ENCODE data around the gene NSMCE4A. TPM values are rescaled to one million over a fixed set of nuclear protein-coding genes. Genes with fewer than 3 reads are reported as not detected.
"Not testable (repeated sequence)": the region's sequence is repeated elsewhere in the genome, so short reads cannot be mapped to it uniquely, and the experiment has no call there.

The NSMCE4A gene, protein sequence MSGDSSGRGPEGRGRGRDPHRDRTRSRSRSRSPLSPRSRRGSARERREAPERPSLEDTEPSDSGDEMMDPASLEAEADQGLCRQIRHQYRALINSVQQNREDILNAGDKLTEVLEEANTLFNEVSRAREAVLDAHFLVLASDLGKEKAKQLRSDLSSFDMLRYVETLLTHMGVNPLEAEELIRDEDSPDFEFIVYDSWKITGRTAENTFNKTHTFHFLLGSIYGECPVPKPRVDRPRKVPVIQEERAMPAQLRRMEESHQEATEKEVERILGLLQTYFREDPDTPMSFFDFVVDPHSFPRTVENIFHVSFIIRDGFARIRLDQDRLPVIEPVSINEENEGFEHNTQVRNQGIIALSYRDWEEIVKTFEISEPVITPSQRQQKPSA
- total RNA-seq: 10 to 100 TPM; 37.0 to 37.4 TPM
- total RNA-seq: 52.5 to 95.3 reads per million in 2 donors

DNA sequence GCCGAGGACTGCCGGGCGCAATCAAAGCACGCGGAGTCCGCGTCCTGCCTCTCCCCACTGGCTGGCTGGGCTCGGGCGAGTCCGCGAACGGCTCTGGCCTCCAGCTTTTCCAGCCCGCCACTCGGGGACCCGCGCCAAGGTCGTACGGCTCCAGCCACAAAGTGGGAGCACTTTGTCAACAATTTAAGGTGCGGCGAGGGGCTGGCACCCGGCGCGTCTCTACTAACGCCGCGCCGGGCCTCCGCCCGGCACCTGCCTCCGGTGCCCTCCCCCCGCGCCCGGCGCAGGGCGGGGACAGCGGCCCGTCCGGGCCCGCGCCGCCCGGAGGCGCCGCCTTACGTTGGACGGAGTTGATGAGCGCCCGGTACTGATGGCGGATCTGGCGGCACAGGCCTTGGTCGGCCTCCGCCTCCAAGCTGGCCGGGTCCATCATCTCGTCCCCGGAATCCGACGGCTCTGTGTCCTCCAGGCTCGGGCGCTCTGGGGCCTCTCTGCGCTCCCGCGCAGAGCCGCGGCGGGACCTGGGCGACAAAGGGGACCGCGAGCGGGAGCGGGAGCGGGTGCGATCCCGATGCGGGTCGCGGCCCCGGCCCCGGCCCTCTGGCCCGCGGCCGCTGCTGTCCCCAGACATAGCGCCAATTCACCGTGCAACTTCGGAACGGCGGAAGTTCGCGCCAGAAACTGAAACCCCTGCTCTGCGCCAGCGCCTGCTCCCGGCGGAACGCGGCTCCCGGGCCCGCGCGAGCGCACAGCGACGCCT, at the start of gene NSMCE4A:
TSS of gene NSMCE4A (minus strand) at position 683 of the 760 bp plus-strand sequence. CDS start at position 631, 52 bp downstream.
- peak; percentile 87 for ATAC-seq
- H3K4me3 Mint-ChIP-seq: peak within 1 kb of the TSS; percentile 81
- H3K4me1 Mint-ChIP-seq: peaks cover 14% of the 10 kb centered on the region
- DNase-seq: peak; percentile 44 to 63 (median 50)
- H3K36me3 Mint-ChIP-seq (ENCODE audit: low read depth): no peaks in the 10 kb centered on the region
- no peaks in the 10 kb centered on the region for H3K27me3 Mint-ChIP-seq
- no peaks in the 10 kb centered on the region for H3K9me3 ChIP-seq (ENCODE audit: control insufficient read depth, low read length, poor library complexity, severe bottlenecking)
- H3K27ac Mint-ChIP-seq: peak within 1 kb of the TSS; percentile 14

DNA sequence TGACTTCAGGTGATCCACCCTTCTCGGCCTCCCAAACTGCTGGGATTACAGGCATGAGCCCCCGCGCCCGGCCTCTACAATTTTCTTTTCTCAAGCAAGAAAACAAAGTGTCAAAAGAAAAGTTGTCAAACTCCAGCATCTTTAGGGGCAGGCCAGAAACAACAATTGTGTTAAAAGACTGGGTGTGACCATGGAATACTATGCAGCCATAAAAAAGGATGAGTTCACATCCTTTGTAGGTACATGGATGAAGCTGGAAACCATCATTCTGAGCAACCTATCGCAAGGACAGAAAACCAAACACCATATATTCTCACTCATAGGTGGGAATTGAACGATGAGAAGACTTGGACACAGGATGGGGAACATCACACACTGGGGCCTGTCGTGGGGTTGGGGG, 48.2 kb upstream of the NSMCE4A start:
- not testable (repeated sequence) for H3K27ac Mint-ChIP-seq; H3K9me3 ChIP-seq (ENCODE audit: control insufficient read depth, low read length, poor library complexity, severe bottlenecking); DNase-seq; H3K36me3 Mint-ChIP-seq (ENCODE audit: low read depth); H3K4me1 Mint-ChIP-seq; ATAC-seq; H3K4me3 Mint-ChIP-seq
- H3K27me3 Mint-ChIP-seq: peaks cover 23% of the 10 kb centered on the region

DNA sequence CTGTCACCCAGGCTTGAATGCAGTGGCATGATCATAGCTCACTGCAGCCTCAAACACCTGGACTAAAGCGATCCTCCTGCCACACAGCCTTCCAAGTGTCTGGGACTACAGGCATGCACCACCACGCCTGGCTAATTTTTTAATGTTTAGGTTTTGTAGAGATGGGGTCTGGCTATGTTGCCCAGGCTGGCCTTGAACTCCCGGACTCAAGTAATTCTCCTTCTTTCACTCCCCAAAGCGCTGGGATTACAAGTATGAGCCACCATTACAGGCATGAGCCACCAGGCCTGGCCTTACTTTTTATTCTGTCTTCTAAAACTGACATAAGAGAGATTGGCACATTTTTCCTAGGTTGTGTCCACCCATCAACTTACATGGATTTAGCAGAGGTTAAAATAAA, 47.3 kb upstream of the NSMCE4A start:
- no peaks in the 10 kb centered on the region for H3K4me1 Mint-ChIP-seq
- ATAC-seq: no peak
- H3K27ac Mint-ChIP-seq: no peak overlapping the region
- DNase-seq: no peak
- H3K27me3 Mint-ChIP-seq: peaks cover 26% of the 10 kb centered on the region
- no peaks in the 10 kb centered on the region for H3K9me3 ChIP-seq (ENCODE audit: control insufficient read depth, low read length, poor library complexity, severe bottlenecking)
- no peaks in the 10 kb centered on the region for H3K36me3 Mint-ChIP-seq (ENCODE audit: low read depth)
- H3K4me3 Mint-ChIP-seq: no peak overlapping the region

DNA sequence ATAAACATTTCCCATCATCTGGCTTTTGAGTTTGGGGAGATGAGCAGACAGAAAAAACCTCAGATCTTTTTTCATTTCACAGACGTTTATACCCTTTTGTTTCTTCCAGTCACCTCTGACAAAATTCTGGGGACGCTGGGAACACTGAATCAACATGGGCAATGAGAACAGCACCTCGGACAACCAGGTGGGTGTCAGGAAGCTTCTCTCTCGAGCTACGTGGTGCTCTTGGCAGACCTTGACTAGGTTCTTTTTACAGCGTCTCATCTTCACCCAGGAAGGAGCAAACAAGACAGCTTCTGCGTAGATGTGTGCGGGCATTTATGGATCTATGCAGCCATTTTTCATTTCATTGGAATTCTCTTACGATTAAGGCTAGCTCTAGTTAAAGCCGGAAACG, 46.8 kb upstream of the NSMCE4A start:
- no peak for ATAC-seq
- no peak overlapping the region for H3K27ac Mint-ChIP-seq

DNA sequence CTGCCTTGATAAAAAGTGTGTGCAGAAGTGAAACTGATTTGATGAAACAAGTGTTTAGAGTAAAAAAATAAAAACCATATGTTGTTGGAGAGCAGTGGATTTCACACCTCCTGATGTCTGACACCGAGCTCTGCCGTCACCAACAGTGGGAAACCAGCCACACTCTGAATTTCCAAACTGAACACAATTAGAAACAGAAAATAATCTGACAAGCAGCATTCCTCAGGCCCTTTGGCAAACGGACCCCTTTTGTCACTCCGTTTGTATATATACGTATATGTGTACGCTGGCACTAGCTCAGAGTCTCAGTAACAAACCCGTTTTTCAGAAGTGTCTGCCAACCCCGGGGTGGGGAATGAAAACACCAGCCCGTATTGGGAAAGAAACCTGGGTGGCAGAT, 46.4 kb upstream of the NSMCE4A start:
- H3K4me1 Mint-ChIP-seq: no peaks in the 10 kb centered on the region
- H3K27ac Mint-ChIP-seq: no peak overlapping the region
- H3K9me3 ChIP-seq (ENCODE audit: control insufficient read depth, low read length, poor library complexity, severe bottlenecking): no peaks in the 10 kb centered on the region
- DNase-seq (no peak), ATAC-seq (no peak)
- H3K4me3 Mint-ChIP-seq: no peak overlapping the region
- no peaks in the 10 kb centered on the region for H3K36me3 Mint-ChIP-seq (ENCODE audit: low read depth)
- peaks cover 34% of the 10 kb centered on the region for H3K27me3 Mint-ChIP-seq

More for the DNA sequence above, 46.8 kb upstream of the NSMCE4A start:
- no peaks in the 10 kb centered on the region for H3K4me1 Mint-ChIP-seq
- no peaks in the 10 kb centered on the region for H3K9me3 ChIP-seq (ENCODE audit: control insufficient read depth, low read length, poor library complexity, severe bottlenecking)
- peaks cover 30% of the 10 kb centered on the region for H3K27me3 Mint-ChIP-seq
- no peak overlapping the region for H3K4me3 Mint-ChIP-seq
- no peaks in the 10 kb centered on the region for H3K36me3 Mint-ChIP-seq (ENCODE audit: low read depth)
- DNase-seq: no peak

DNA sequence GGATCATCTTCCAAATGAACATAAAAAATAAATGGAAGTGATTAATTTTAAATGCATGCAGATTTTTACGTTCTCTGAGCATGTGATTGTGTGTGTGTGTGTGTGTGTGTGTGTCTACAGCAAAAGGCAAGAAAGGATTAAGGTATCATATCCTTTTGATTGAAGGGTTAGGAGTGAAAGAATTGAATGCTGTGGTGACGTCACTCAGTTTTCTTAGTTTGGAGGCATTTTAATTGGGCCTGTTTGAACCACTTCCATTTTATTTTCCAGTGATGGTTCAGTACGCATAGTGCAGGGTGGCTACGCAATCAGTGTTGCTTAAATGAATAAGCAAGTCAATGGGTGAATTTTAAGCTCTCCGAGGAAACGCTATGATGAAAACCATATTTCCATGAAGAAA, 45.2 kb upstream of the NSMCE4A start:
- Mint-ChIP-seq H3K27me3 (peaks cover 34% of the 10 kb centered on the region), H3K36me3 (ENCODE audit: low read depth) (no peaks in the 10 kb centered on the region), H3K4me1 (no peaks in the 10 kb centered on the region), H3K27ac (no peak overlapping the region), H3K4me3 (no peak overlapping the region)
- H3K9me3 ChIP-seq (ENCODE audit: control insufficient read depth, low read length, poor library complexity, severe bottlenecking): no peaks in the 10 kb centered on the region
- ATAC-seq (no peak), DNase-seq (no peak)

DNA sequence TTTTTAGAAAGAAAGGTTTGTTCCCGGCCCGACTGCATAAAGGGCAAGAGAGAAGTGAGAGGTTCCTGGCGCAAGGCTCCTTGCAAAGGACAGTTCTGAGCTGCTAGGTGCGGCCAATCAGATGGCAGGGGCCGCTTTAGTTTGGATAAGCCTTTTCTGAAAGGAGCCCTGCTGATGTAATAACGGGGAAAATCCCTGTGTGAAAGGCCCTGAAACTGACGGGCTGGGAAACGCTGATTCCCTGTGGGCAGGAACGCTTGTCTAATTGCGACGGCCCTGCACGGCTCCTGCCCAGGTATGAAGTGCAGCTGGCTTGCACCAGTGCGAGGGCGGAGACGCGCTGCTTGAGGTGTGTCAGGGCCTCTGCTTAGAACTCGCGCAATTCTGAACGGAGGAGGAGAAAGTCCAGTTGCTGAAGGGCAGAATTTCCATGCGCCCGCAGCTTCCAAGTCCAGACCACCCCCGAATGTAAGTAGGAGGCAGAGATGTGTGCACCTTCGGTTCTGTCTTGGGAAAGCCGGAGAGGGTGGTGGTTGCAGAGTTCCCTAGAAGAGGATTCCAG, 44.5 kb upstream of the NSMCE4A start:
- DNase-seq (no peak), ATAC-seq (no peak)
- H3K4me1 Mint-ChIP-seq: no peaks in the 10 kb centered on the region
- no peaks in the 10 kb centered on the region for H3K9me3 ChIP-seq (ENCODE audit: control insufficient read depth, low read length, poor library complexity, severe bottlenecking)
- H3K4me3 Mint-ChIP-seq: no peak overlapping the region
- no peaks in the 10 kb centered on the region for H3K36me3 Mint-ChIP-seq (ENCODE audit: low read depth)
- peaks cover 37% of the 10 kb centered on the region for H3K27me3 Mint-ChIP-seq
- H3K27ac Mint-ChIP-seq: no peak overlapping the region

DNA sequence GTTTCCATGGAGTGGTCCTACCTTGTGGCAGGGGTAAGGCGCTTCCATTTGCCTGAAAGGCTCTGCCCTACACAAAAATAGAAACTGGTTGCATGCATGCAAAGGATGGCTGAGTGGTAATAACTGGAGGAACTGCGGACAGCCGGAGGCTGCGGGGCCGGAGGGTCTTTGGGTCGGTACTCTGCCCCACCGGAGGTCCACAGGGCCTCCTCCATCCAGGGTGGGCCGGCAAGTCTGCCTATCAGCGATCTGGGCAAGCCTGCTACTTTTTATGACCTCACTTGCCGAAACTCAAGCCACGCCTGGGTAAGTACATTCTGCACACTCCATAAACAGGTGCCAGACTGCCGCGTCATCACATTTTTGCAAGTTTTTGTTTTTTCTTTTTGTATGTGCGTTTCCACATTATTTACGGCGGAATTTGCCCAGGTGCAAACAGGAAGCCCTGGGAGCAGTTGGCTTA, 44.0 kb upstream of the NSMCE4A start:
- H3K27me3 Mint-ChIP-seq: peaks cover 39% of the 10 kb centered on the region
- no peak for DNase-seq
- H3K4me1 Mint-ChIP-seq: no peaks in the 10 kb centered on the region

DNA sequence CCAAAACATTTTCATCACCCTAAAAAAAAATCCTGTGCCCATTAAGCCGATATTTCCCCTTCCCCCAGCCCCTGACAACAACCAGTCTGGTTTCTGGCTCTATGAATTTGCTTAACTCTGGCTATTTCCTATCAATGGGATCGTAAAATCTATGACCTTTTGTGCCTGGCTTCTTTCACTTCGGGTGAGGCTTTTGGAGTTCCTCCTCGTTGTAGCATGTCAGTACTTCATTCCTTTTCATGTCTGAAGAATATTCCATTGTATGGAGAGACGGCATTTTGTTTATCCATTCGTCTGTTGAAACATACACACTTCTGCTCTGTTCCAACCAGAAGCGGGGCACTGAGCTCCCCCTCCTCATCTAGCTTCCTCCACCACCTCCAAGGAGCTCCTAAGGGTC, 43.5 kb upstream of the NSMCE4A start:
- no peaks in the 10 kb centered on the region for H3K9me3 ChIP-seq (ENCODE audit: control insufficient read depth, low read length, poor library complexity, severe bottlenecking)
- no peak for ATAC-seq
- H3K27me3 Mint-ChIP-seq: peaks cover 40% of the 10 kb centered on the region
- DNase-seq: no peak
- no peaks in the 10 kb centered on the region for H3K36me3 Mint-ChIP-seq (ENCODE audit: low read depth)
- no peak overlapping the region for H3K27ac Mint-ChIP-seq
- H3K4me1 Mint-ChIP-seq: no peaks in the 10 kb centered on the region
- H3K4me3 Mint-ChIP-seq: no peak overlapping the region

More for the DNA sequence above, 44.0 kb upstream of the NSMCE4A start:
- Mint-ChIP-seq H3K36me3 (ENCODE audit: low read depth) (no peaks in the 10 kb centered on the region), H3K4me3 (no peak overlapping the region), H3K27ac (no peak overlapping the region)
- H3K9me3 ChIP-seq (ENCODE audit: control insufficient read depth, low read length, poor library complexity, severe bottlenecking): no peaks in the 10 kb centered on the region
- ATAC-seq: no peak

DNA sequence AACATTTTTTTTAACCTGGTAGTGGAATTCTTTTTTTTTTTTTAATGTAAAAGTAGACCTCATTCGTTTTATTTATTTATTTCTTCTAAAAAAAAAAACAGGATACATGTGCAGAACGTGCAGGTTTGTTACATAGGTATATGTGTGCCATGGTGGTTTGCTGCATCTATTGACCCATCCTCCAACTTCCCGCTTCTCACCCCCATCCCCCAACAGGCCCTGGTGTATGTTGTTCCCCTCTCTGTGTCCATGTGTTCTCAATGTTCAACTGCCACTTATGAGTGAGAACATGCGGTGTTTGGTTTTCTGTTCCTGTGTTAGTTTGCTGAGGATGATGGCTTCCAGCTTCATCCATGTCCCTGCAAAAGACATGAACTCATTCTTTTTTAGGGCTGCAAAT, 42.9 kb upstream of the NSMCE4A start:
- H3K27me3 Mint-ChIP-seq: peaks cover 46% of the 10 kb centered on the region
- not testable (repeated sequence) for H3K4me3 Mint-ChIP-seq; H3K27ac Mint-ChIP-seq; H3K36me3 Mint-ChIP-seq (ENCODE audit: low read depth); H3K4me1 Mint-ChIP-seq; H3K9me3 ChIP-seq (ENCODE audit: control insufficient read depth, low read length, poor library complexity, severe bottlenecking); ATAC-seq; DNase-seq

DNA sequence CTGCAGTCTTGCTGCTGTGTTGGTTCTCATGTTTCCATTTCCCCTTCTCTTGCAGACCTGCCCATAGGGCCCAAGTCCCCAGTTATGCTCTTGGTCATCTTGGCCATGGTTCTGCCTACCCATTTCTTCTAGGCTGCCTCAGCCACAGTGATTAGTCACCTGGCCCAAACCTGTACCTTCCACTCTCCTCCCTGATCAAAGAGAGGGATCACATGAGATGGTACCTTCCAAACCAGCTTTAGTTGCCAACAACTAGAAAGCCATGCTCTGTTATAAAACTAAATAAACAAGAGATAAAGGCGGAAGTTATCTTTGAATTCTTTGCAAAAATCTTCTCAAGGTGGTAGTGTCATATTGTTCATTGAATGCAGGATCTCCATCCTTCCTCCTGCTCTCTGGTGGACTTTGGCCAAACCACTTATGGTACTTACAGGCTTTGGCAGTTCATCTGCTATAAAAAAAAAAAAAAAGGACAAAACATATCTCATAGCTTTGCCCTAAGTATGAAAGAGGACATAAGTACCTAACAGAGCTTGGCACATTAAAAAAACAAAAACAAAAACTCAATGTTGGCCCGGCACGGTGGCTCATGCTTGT, 39.7 kb upstream of the NSMCE4A start:
- DNase-seq (no peak), ATAC-seq (no peak)
- Mint-ChIP-seq H3K36me3 (ENCODE audit: low read depth) (peaks cover 2% of the 10 kb centered on the region), H3K27ac (no peak overlapping the region), H3K4me3 (no peak overlapping the region), H3K27me3 (peaks cover 57% of the 10 kb centered on the region), H3K4me1 (no peaks in the 10 kb centered on the region)
- H3K9me3 ChIP-seq (ENCODE audit: control insufficient read depth, low read length, poor library complexity, severe bottlenecking): no peaks in the 10 kb centered on the region

DNA sequence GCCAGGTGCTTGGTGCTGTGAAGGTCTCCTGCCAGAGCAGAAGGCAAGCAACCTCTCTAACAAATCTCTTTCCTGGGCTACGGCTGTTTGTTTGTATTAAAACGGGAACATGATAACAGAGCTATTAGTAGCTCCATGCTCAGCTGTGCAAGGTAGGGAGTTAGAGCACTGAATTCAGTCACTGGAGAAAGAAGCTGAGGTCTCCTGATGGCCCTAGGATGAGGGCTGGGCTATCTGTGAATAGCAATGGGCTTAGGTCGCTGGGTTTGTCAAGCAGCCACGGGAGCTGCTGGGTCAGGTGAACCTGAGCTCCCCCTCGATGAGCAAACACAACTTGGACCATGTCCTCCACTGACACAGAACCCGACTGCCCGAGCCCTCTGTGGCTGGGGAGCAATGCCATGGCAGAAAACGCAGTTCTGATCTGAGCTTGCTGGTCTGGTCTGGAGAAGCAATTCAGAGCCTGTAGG, 38.3 kb upstream of the NSMCE4A start:
- no peak overlapping the region for H3K4me3 Mint-ChIP-seq
- no peak overlapping the region for H3K27ac Mint-ChIP-seq
- ATAC-seq: no peak
- H3K27me3 Mint-ChIP-seq: peaks cover 44% of the 10 kb centered on the region
- no peaks in the 10 kb centered on the region for H3K9me3 ChIP-seq (ENCODE audit: control insufficient read depth, low read length, poor library complexity, severe bottlenecking)
- H3K36me3 Mint-ChIP-seq (ENCODE audit: low read depth): peaks cover 2% of the 10 kb centered on the region
- no peak for DNase-seq
- no peaks in the 10 kb centered on the region for H3K4me1 Mint-ChIP-seq

DNA sequence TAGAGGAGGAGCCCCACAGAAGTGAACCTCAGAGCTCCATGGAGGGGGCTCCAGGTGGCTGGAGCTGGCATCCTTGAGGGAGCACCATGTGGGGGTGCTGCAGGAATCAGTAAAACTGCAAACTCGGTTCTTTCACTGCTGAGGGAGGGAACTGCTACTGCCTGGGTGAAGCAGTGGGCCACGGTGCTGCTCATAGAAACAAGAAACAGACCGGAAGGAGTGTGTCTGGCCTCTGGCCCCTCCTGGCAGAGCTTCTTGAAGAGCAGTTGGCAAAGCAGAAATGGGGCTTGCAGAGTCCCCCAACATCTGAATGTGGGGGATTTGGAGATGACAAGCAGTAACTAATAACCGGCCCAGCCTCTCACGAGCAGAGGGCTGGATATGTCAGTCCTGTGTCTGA, 37.7 kb upstream of the NSMCE4A start:
- DNase-seq (no peak), ATAC-seq (no peak)
- Mint-ChIP-seq H3K4me3 (no peak overlapping the region), H3K4me1 (no peaks in the 10 kb centered on the region), H3K27me3 (peaks cover 47% of the 10 kb centered on the region), H3K36me3 (ENCODE audit: low read depth) (peaks cover 2% of the 10 kb centered on the region), H3K27ac (no peak overlapping the region)
- H3K9me3 ChIP-seq (ENCODE audit: control insufficient read depth, low read length, poor library complexity, severe bottlenecking): no peaks in the 10 kb centered on the region
